GM18517 (cell line): ENCODE data around the gene LCE1D.

ENCODE experiments used
- ATAC-seq: cut with Tn5 transposase; IDR thresholded peaks from one replicate; pipeline ENCODE4 v1.9.1; 2021; ENCODE audit warnings: mild to moderate bottlenecking, moderate library complexity; ENCODE audit not compliant: unreplicated experiment

Gene LCE1D

GRCh38 chr1:152811050-152811449, 14.5 kb downstream of the LCE1D start:
- no peak for ATAC-seq

DNA sequence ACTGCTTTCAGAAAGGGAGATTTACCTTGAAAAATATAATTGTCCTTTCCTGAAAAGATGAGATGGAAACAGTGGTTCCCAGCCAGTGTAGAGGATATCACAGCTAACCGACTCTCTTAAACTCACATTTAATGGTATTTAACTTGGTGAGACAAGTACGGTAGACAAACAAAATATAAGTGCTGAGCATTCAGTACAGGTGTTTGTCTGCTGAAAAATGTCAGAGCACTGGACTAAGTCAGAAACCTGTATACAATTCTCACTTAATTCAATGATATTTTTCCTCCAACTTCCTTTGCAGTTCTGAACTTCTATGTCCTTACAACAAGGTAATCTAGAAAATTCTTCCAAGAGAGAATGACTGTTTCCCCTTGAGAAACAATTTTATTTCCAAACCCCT, 15.2 kb downstream of the LCE1D start, which contains the start of gene LCE1B:
Gene LCE1B (plus strand): TSS at position 301 of the 400 bp plus-strand sequence. CDS start 476 bp downstream, outside the sequence.
- no peak for ATAC-seq

- ATAC-seq = no peak
Measured at GRCh38 chr1:152817309-152817708, 20.8 kb downstream of the LCE1D start.

DNA sequence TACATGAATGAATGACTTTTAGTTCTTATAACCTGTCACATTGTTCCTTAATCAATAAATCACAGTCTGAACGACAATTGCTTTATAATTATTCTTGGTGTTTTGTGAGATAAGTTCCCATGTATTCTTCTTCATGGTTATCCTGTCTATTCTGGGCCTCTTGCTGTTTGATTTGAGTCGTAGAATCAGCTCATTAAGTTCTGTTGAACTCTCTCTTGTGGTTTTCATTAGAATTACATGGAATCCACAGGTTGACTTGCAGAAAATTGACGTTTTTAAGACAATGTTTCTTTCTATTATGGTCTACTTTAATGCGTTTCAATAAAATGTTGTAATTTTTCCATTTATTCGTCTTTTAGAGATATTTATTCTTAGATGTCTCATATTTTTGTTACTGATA, 26.8 kb downstream of the LCE1D start:
- ATAC-seq = no peak

- ATAC-seq = no peak
Measured at GRCh38 chr1:152824964-152825363, 28.4 kb downstream of the LCE1D start.

GRCh38 chr1:152827173-152827572, 30.7 kb downstream of the LCE1D start, which contains the start of gene LCE1A:
Gene LCE1A, plus strand, starts transcription at chr1:152827473. Its CDS starts 0 bp downstream, at chr1:152827473.
- no peak for ATAC-seq

DNA sequence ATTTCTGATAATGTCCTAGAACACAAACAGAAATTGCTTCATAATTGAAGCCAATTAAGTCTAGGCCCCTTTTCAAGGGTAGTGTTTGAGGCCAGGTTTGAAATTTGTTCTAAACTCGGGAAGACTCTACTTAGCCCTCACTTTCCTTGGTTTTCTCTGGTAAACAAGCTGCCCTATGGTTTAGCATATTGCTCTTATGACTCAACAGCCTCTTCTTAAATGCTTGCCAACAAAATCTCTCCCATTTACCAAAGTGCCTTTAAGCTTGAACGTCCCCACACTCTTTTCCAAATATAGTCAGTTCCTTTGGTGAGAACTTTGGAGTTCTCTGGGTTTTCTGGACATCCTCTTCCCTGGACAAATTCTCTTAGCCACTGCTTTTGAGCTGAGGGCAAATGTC, 40.3 kb downstream of the LCE1D start:
- ATAC-seq = no peak

- ATAC-seq = no peak
Measured at GRCh38 chr1:152842556-152842955, 46.0 kb downstream of the LCE1D start, which contains the start of gene LCE6A. Gene LCE6A, plus strand, starts transcription at chr1:152842856. Its CDS starts 665 bp downstream, at chr1:152843521.
